ENCODE data around the gene RTN4RL1. TPM values are rescaled to one million over a fixed set of nuclear protein-coding genes. Genes with fewer than 3 reads are reported as not detected.
A peak's percentile ranks its signal among the peaks of the same experiment; 100 is the strongest.
"Not testable (repeated sequence)": the region's sequence is repeated elsewhere in the genome, so short reads cannot be mapped to it uniquely, and the experiment has no call there.

Gene RTN4RL1
- total RNA-seq, 2 donors from 2014 or later, result 3.1 to 3.6 TPM

- no peak for TF ChIP-seq CTCF (IDR thresholded peaks at IDR 0.05)
- no peak for TF ChIP-seq POLR2A (IDR thresholded peaks at IDR 0.05)
- DNase-seq (peak in 2 of 4 donors; percentile 40 to 50), ATAC-seq (no peak)
- Histone ChIP-seq H3K9me3 (no peaks in the 10 kb centered on the region), H3K27me3 (no peaks in the 10 kb centered on the region), H3K27ac (no peak overlapping the region), H3K36me3 (replicated peaks in 1 of 2; ENCODE audit: insufficient read depth in 1 of 2, low read depth in 2 of 2) (no peaks in the 10 kb centered on the region), H3K4me1 (peaks cover 15% of the 10 kb centered on the region), H3K4me3 (no peak overlapping the region)
- intact Hi-C loops (cut with DNase I), result no loop called here
- WGBS, 2 donors, result 46 to 63% methylated on average over 11 to 18 of the region's 18 CpGs
Observed at GRCh38 chr17:1986783-1987451, 38.2 kb downstream of the RTN4RL1 start.

- DNase-seq (no peak), ATAC-seq (no peak)
- 85 to 88% methylated on average over 4 of the region's 4 CpGs for WGBS, 2 donors
- intact Hi-C loops (cut with DNase I), result no loop called here
- no peak overlapping the region for H3K27ac ChIP-seq
- no peaks in the 10 kb centered on the region for H3K36me3 ChIP-seq (replicated peaks in 1 of 2; ENCODE audit: insufficient read depth in 1 of 2, low read depth in 2 of 2)
- no peaks in the 10 kb centered on the region for H3K9me3 ChIP-seq
- no peaks in the 10 kb centered on the region for H3K27me3 ChIP-seq
- no peak overlapping the region for H3K4me3 ChIP-seq
- TF ChIP-seq POLR2A (IDR thresholded peaks at IDR 0.05) (no peak), CTCF (IDR thresholded peaks at IDR 0.05) (no peak)
- peaks cover 10% of the 10 kb centered on the region for H3K4me1 ChIP-seq
Observed at GRCh38 chr17:1985686-1986085, 39.4 kb downstream of the RTN4RL1 start.

- WGBS, 2 donors, result 84 to 98% methylated on average over 4 of the region's 4 CpGs
- Histone ChIP-seq H3K4me1 (peaks cover 10% of the 10 kb centered on the region), H3K4me3 (no peak overlapping the region), H3K9me3 (no peaks in the 10 kb centered on the region), H3K36me3 (replicated peaks in 1 of 2; ENCODE audit: insufficient read depth in 1 of 2, low read depth in 2 of 2) (no peaks in the 10 kb centered on the region), H3K27ac (no peak overlapping the region), H3K27me3 (no peaks in the 10 kb centered on the region)
- intact Hi-C loops (cut with DNase I), result no loop called here
- no peak for DNase-seq
- TF ChIP-seq POLR2A (IDR thresholded peaks at IDR 0.05) (no peak), CTCF (IDR thresholded peaks at IDR 0.05) (no peak)
- ATAC-seq, result no peak
Observed at GRCh38 chr17:1985093-1985492, 40.0 kb downstream of the RTN4RL1 start.

GRCh38 chr17:1982793-1983366, 42.3 kb downstream of the RTN4RL1 start:
- H3K27me3 ChIP-seq; H3K27ac ChIP-seq; H3K36me3 ChIP-seq (replicated peaks in 1 of 2; ENCODE audit: insufficient read depth in 1 of 2, low read depth in 2 of 2); intact Hi-C loops (cut with DNase I); DNase-seq; H3K9me3 ChIP-seq; H3K4me3 ChIP-seq; ATAC-seq: not testable (repeated sequence)
- H3K4me1 ChIP-seq, result peaks cover 10% of the 10 kb centered on the region
- WGBS, 2 donors, result 88 to 90% methylated on average over 10 to 13 of the region's 13 CpGs

GRCh38 chr17:1980665-1981250, 44.4 kb downstream of the RTN4RL1 start:
- no peak for DNase-seq
- TF ChIP-seq CTCF (IDR thresholded peaks at IDR 0.05) (no peak), POLR2A (IDR thresholded peaks at IDR 0.05) (no peak)
- Histone ChIP-seq H3K9me3 (no peaks in the 10 kb centered on the region), H3K4me1 (peaks cover 7% of the 10 kb centered on the region), H3K36me3 (replicated peaks in 1 of 2; ENCODE audit: insufficient read depth in 1 of 2, low read depth in 2 of 2) (no peaks in the 10 kb centered on the region), H3K4me3 (no peak overlapping the region), H3K27ac (no peak overlapping the region), H3K27me3 (no peaks in the 10 kb centered on the region)
- intact Hi-C loops (cut with DNase I), result no loop called here
- no peak for ATAC-seq
- WGBS, 2 donors, result 82 to 90% methylated on average over 8 of the region's 8 CpGs
